Activated CD4-positive, alpha-beta T cell treated with anti-CD3 and anti-CD28 coated beads, Interleukin-2, amount 10 ng/mL, durations not matched to agents 7 days and 5 days (primary cell): ENCODE results near the gene SESN1. TPM values are rescaled to one million over a fixed set of nuclear protein-coding genes. Genes with fewer than 3 reads are reported as not detected.

Experiments used
- CTCF ChIA-PET: fragments of 350-600 bp; sonication (Branson Sonifier 250); formaldehyde crosslinking; loops from one replicate; lab custom pipeline; 2021; ENCODE audit warnings: antibody characterized with exemption; lab: Charles Lee
- POLR2A ChIA-PET: fragments of 350-600 bp; sonication (Branson Sonifier 250); formaldehyde crosslinking; loops from one replicate; lab custom pipeline; 2021; ENCODE audit warnings: antibody characterized with exemption; lab: Charles Lee
- DNase-seq: peaks from one replicate; pipeline ENCODE4 v3.0.0-alpha.2; 2020
- H3K27ac Mint-ChIP-seq: one replicate; pipeline ENCODE4 v1.8.0; 2021; ENCODE audit warnings: mild to moderate bottlenecking, moderate library complexity, mixed read lengths
- H3K27me3 Mint-ChIP-seq: one replicate; pipeline ENCODE4 v1.8.0; 2021; ENCODE audit warnings: mixed read lengths
- H3K36me3 Mint-ChIP-seq: one replicate; pipeline ENCODE4 v1.8.0; 2021; ENCODE audit warnings: low read depth, mixed read lengths
- H3K4me1 Mint-ChIP-seq: one replicate; pipeline ENCODE4 v1.8.0; 2021; ENCODE audit warnings: mixed read lengths
- H3K4me3 Mint-ChIP-seq: one replicate; pipeline ENCODE4 v1.8.0; 2021; ENCODE audit warnings: mild to moderate bottlenecking, moderate library complexity, mixed read lengths
- H3K9me3 Mint-ChIP-seq: one replicate; pipeline ENCODE4 v1.8.0; 2021; ENCODE audit warnings: mixed read lengths
- total RNA-seq, 2 experiments: library from RNA; stranded (reverse); gene quantifications; one replicate each; pipeline ENCODE4 v1.2.3, GENCODE V29; 2021

Gene SESN1
- total RNA-seq, 2 experiments from 2014 or later: 19.9 to 21.6 TPM

- H3K27me3 Mint-ChIP-seq: peaks cover 13% of the 10 kb centered on the region
- ChIA-PET CTCF (interaction anchor here (0.8 to 1.7 kb wide), 6 partner anchors 10 to 355 kb away, joined by 3 to 6 read pairs (median 3); no protein-coding TSS in a partner anchor), POLR2A (interaction anchor here (0.6 kb wide), 1 partner anchor 115 kb away, joined by 3 read pairs; no protein-coding TSS in a partner anchor)
- no peaks in the 10 kb centered on the region for H3K9me3 Mint-ChIP-seq
- H3K4me1 Mint-ChIP-seq: peaks cover 20% of the 10 kb centered on the region
- H3K36me3 Mint-ChIP-seq: peaks cover 3% of the 10 kb centered on the region
- DNase-seq: no peak
- no peak overlapping the region for H3K27ac Mint-ChIP-seq
- no peak overlapping the region for H3K4me3 Mint-ChIP-seq
Measured at GRCh38 chr6:109036574-109037294, 57.9 kb downstream of the SESN1 start.

GRCh38 chr6:109034526-109034925 lies 60.1 kb downstream of the SESN1 start:
- Mint-ChIP-seq H3K27ac (no peak overlapping the region), H3K36me3 (peaks cover 3% of the 10 kb centered on the region), H3K4me1 (peaks cover 20% of the 10 kb centered on the region), H3K27me3 (peaks cover 10% of the 10 kb centered on the region), H3K9me3 (no peaks in the 10 kb centered on the region), H3K4me3 (no peak overlapping the region)
- ChIA-PET POLR2A (interaction anchor here (0.9 kb wide), 1 partner anchor 12 kb away, joined by 3 read pairs; no protein-coding TSS in a partner anchor), CTCF (interaction anchor here (1.0 to 2.3 kb wide), 3 partner anchors 9 to 46 kb away, joined by 3 to 5 read pairs (median 3); no protein-coding TSS in a partner anchor)
- DNase-seq: no peak

- Mint-ChIP-seq H3K4me3 (no peak overlapping the region), H3K9me3 (no peaks in the 10 kb centered on the region), H3K4me1 (peaks cover 18% of the 10 kb centered on the region), H3K27ac (no peak overlapping the region), H3K27me3 (peaks cover 7% of the 10 kb centered on the region), H3K36me3 (peaks cover 3% of the 10 kb centered on the region)
- ChIA-PET POLR2A (no interaction called here), CTCF (interaction anchor here (1.0 kb wide), 1 partner anchor 10 kb away, joined by 3 read pairs; no protein-coding TSS in a partner anchor)
- DNase-seq: no peak
Measured at GRCh38 chr6:109033655-109034054, 61.0 kb downstream of the SESN1 start.

GRCh38 chr6:109031416-109031815 lies 63.2 kb downstream of the SESN1 start:
- H3K36me3 Mint-ChIP-seq: peaks cover 3% of the 10 kb centered on the region
- CTCF ChIA-PET: no interaction called here

GRCh38 chr6:109029313-109029712 lies 65.3 kb downstream of the SESN1 start:
- POLR2A ChIA-PET: no interaction called here
- H3K4me1 Mint-ChIP-seq: peaks cover 6% of the 10 kb centered on the region

More at GRCh38 chr6:109031416-109031815, 63.2 kb downstream of the SESN1 start:
- Mint-ChIP-seq H3K4me1 (peaks cover 8% of the 10 kb centered on the region), H3K4me3 (no peak overlapping the region), H3K27ac (no peak overlapping the region), H3K9me3 (no peaks in the 10 kb centered on the region), H3K27me3 (peaks cover 3% of the 10 kb centered on the region)
- no peak for DNase-seq
- POLR2A ChIA-PET: no interaction called here

GRCh38 chr6:109028439-109028838 lies 66.2 kb downstream of the SESN1 start:
- CTCF ChIA-PET: interaction anchor here (1.4 kb wide), 1 partner anchor 28 kb away, joined by 4 read pairs; no protein-coding TSS in a partner anchor
- H3K4me1 Mint-ChIP-seq: peaks cover 6% of the 10 kb centered on the region
- H3K36me3 Mint-ChIP-seq: no peaks in the 10 kb centered on the region
- DNase-seq: no peak
- POLR2A ChIA-PET: no interaction called here
- peaks cover 3% of the 10 kb centered on the region for H3K27me3 Mint-ChIP-seq
- no peak overlapping the region for H3K4me3 Mint-ChIP-seq
- H3K27ac Mint-ChIP-seq: no peak overlapping the region
- peaks cover 3% of the 10 kb centered on the region for H3K9me3 Mint-ChIP-seq

More at GRCh38 chr6:109029313-109029712, 65.3 kb downstream of the SESN1 start:
- H3K9me3 Mint-ChIP-seq: peaks cover 3% of the 10 kb centered on the region
- CTCF ChIA-PET: interaction anchor here (0.5 to 1.4 kb wide), 2 partner anchors 27 to 394 kb away, joined by 4 read pairs; no protein-coding TSS in a partner anchor
- H3K27ac Mint-ChIP-seq: no peak overlapping the region
- no peak for DNase-seq
- H3K36me3 Mint-ChIP-seq: no peaks in the 10 kb centered on the region
- H3K27me3 Mint-ChIP-seq: peaks cover 3% of the 10 kb centered on the region
- no peak overlapping the region for H3K4me3 Mint-ChIP-seq

- no peak for DNase-seq
- no peaks in the 10 kb centered on the region for H3K36me3 Mint-ChIP-seq
- H3K4me1 Mint-ChIP-seq: peaks cover 6% of the 10 kb centered on the region
- H3K27ac Mint-ChIP-seq: no peak overlapping the region
- ChIA-PET POLR2A (no interaction called here), CTCF (no interaction called here)
- H3K4me3 Mint-ChIP-seq: no peak overlapping the region
- peaks cover 2% of the 10 kb centered on the region for H3K27me3 Mint-ChIP-seq
- H3K9me3 Mint-ChIP-seq: peaks cover 3% of the 10 kb centered on the region
Measured at GRCh38 chr6:109027964-109028363, 66.7 kb downstream of the SESN1 start.

GRCh38 chr6:109025639-109026038 lies 69.0 kb downstream of the SESN1 start:
- Mint-ChIP-seq H3K4me3 (no peak overlapping the region), H3K27me3 (no peaks in the 10 kb centered on the region), H3K4me1 (peaks cover 6% of the 10 kb centered on the region), H3K36me3 (no peaks in the 10 kb centered on the region), H3K9me3 (peaks cover 3% of the 10 kb centered on the region), H3K27ac (no peak overlapping the region)
- ChIA-PET POLR2A (no interaction called here), CTCF (interaction anchor here (1.2 kb wide), 1 partner anchor 10 kb away, joined by 6 read pairs; no protein-coding TSS in a partner anchor)
- DNase-seq: no peak

- DNase-seq: no peak
- Mint-ChIP-seq H3K36me3 (no peaks in the 10 kb centered on the region), H3K27ac (no peak overlapping the region), H3K9me3 (peaks cover 3% of the 10 kb centered on the region), H3K4me1 (peaks cover 9% of the 10 kb centered on the region), H3K4me3 (no peak overlapping the region), H3K27me3 (no peaks in the 10 kb centered on the region)
- POLR2A ChIA-PET: no interaction called here
- CTCF ChIA-PET: no interaction called here
Measured at GRCh38 chr6:109024784-109025183, 69.9 kb downstream of the SESN1 start.

GRCh38 chr6:109024368-109024767 lies 70.3 kb downstream of the SESN1 start:
- H3K9me3 Mint-ChIP-seq: peaks cover 3% of the 10 kb centered on the region
- no peaks in the 10 kb centered on the region for H3K36me3 Mint-ChIP-seq
- ChIA-PET CTCF (no interaction called here), POLR2A (no interaction called here)
- no peak overlapping the region for H3K4me3 Mint-ChIP-seq
- H3K27me3 Mint-ChIP-seq: no peaks in the 10 kb centered on the region
- no peak overlapping the region for H3K27ac Mint-ChIP-seq
- no peak for DNase-seq
- peaks cover 10% of the 10 kb centered on the region for H3K4me1 Mint-ChIP-seq

GRCh38 chr6:109023356-109023925 lies 71.2 kb downstream of the SESN1 start:
- peaks cover 15% of the 10 kb centered on the region for H3K4me1 Mint-ChIP-seq
- no peaks in the 10 kb centered on the region for H3K36me3 Mint-ChIP-seq
- H3K4me3 Mint-ChIP-seq: no peak overlapping the region
- no peak overlapping the region for H3K27ac Mint-ChIP-seq
- CTCF ChIA-PET: no interaction called here
- no peaks in the 10 kb centered on the region for H3K27me3 Mint-ChIP-seq
- H3K9me3 Mint-ChIP-seq: peaks cover 3% of the 10 kb centered on the region
- POLR2A ChIA-PET: no interaction called here
- DNase-seq: no peak

- peaks cover 15% of the 10 kb centered on the region for H3K4me1 Mint-ChIP-seq
Measured at GRCh38 chr6:109021870-109022269, 72.8 kb downstream of the SESN1 start.

GRCh38 chr6:109019911-109020310 lies 74.7 kb downstream of the SESN1 start:
- H3K4me1 Mint-ChIP-seq: peaks cover 11% of the 10 kb centered on the region
- no peak for DNase-seq
- H3K36me3 Mint-ChIP-seq: no peaks in the 10 kb centered on the region
- no peak overlapping the region for H3K4me3 Mint-ChIP-seq
- H3K27me3 Mint-ChIP-seq: no peaks in the 10 kb centered on the region
- ChIA-PET POLR2A (no interaction called here), CTCF (interaction anchor here (1.5 kb wide), 1 partner anchor 15 kb away, joined by 3 read pairs; no protein-coding TSS in a partner anchor)
- H3K9me3 Mint-ChIP-seq: no peaks in the 10 kb centered on the region
- H3K27ac Mint-ChIP-seq: no peak overlapping the region

More at GRCh38 chr6:109021870-109022269, 72.8 kb downstream of the SESN1 start:
- no peak for DNase-seq
- POLR2A ChIA-PET: interaction anchor here (0.7 kb wide), 1 partner anchor 13 kb away, joined by 3 read pairs; no protein-coding TSS in a partner anchor
- no peak overlapping the region for H3K4me3 Mint-ChIP-seq
- H3K9me3 Mint-ChIP-seq: peaks cover 3% of the 10 kb centered on the region
- no peak overlapping the region for H3K27ac Mint-ChIP-seq
- no peaks in the 10 kb centered on the region for H3K27me3 Mint-ChIP-seq
- CTCF ChIA-PET: no interaction called here
- H3K36me3 Mint-ChIP-seq: no peaks in the 10 kb centered on the region
